ENCODE results near the gene FTSJ3.
"Not testable (repeated sequence)": the region's sequence is repeated elsewhere in the genome, so short reads cannot be mapped to it uniquely, and the experiment has no call there.

The FTSJ3 gene

DNA sequence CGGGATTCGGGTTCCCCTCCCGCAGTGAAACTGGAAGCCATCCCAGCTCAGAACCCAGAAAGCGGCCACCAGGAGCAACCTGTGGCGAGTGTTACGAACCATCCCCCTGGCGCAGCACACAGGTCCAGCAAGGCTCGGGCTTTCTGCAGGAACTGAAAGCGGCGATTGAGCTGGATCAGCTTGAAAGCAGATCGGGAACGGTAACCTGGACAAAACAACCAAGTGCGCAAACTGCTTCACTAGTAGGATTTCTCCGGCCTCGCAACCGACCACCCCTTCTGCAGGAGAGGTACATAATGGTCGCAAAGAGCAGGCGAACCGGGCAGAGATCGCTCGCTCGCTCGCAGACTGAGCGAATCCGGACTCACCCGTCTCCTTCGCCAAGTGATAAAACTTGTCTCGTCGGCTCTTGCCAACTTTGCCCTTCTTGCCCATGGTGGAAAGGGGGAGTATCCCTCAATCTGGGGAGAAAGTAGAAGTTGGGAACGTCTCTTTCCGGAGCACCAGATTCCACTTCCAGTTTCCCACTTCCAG, 928 bp downstream of the FTSJ3 start:
- DNase-seq (ENCODE audit: low spot score): peak; percentile 22

DNA sequence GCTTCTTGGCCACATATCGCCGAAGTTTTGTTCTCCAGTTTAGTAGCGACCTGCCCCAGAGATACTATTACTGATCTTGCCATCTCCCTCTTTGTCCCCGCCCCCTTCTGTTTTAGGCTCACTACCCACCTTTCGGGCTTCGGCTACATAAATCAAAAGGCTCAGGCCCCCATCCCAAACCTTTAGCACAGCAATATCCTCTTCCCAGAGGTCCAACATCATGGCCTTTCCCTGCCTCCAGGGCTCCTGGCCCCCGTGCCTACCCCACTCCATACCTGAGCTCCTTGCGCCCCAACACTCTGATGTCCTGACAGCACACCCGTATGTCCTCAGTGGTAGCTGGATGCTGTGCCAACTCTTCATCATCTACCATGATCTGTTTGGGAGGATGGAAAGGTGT, 3.1 kb downstream of the FTSJ3 start:
- no peak for DNase-seq (ENCODE audit: low spot score)

DNA sequence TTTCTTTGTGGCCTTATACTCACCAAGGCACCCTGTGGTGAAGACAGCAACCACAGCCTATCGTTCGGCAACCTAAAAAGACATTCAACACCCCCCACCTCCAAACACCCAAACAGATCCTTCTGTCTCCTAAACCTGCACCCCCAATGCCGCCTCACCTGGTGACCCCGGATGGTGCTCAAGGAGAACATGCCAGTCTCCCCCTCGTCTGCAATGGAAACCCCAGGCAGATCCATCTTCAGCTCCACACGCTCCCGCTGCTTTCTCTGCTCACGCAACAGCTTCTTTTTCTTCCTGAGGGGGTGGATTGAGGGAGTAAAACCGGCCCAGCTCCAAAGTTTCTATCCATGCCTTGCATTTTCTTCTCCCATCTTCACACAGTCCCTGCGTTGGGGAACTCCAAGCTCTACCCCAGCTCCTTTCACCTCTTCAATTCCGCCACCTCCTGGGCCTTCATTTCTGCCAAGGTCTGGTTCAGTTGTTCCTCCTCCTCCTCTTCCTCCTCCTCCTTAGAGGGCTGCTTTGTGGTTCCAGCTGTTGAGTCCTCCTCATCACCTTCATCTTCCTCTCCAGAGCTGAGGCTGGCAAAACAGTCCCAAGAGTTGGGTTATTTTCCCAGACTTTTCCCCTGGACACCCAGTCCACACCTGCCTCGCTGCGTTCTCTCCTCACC, 3.7 kb downstream of the FTSJ3 start:
- DNase-seq (ENCODE audit: low spot score): no peak

DNA sequence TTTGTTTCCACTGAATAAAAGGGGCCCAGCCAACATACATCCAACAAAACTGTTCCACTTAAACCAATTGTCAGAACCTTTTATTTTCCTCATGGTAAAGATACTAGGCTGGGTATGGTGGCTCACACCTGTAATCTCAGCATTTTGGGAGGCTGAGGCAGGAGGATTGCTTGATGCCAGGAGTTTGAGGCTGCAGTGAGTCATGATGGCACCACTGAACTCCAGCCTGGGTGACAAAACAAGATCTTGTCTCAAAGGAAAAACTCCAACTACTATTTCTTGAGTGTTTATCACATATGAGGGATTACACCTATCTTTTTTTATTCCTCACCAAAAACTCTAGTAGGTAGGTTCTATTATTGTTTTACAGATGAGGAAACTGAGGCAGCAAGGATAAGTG, 4.9 kb downstream of the FTSJ3 start:
- DNase-seq (ENCODE audit: low spot score): no peak

DNA sequence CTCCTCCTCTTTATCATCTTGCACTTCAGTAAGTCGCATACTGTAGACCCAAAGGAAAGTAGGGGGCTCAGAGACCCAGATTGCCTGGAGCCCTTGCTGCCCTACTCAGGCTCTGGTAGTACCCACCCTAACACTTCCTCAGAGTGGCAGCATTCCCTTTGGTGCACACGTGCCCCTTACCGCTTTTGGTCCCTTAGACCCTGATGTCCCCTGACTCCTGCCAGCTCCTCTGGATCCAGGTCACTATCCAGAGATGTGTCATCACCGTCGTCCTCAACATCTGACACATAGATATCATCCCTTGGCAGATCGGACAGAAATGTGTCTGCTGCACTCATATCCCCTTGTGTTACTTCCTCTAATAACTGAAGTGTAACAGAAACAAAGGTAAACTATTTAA, 5.7 kb downstream of the FTSJ3 start:
- no peak for DNase-seq (ENCODE audit: low spot score)

DNA sequence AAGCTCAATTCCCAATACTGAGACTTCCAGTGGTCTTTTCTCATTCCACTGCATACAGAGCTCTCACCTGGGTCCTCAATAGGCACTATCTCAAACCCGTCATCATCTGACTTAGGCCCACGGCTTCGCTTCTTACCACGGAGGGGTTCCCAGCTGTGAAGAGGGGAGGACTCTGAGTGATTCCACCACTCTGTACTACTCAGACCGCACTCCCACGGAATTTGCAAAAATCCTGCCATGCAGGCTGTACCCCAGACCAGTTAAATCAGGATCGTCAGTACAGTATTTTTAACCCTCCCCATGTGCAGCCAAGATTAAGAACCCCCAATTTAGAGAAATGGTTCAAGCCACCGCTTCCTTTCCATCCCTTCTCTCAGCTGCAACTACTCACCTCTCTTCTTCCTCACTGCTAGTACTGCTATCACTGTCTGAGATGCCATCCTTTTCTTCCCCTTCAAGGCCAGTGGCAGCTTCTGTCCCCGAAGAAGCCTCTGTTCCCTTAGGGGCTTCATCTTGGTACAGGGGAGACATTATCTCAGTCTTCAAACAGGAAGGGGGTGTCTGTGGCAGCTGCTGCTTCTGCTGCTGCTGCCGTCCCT, 6.4 kb downstream of the FTSJ3 start:
- DNase-seq (ENCODE audit: low spot score): no peak

DNA sequence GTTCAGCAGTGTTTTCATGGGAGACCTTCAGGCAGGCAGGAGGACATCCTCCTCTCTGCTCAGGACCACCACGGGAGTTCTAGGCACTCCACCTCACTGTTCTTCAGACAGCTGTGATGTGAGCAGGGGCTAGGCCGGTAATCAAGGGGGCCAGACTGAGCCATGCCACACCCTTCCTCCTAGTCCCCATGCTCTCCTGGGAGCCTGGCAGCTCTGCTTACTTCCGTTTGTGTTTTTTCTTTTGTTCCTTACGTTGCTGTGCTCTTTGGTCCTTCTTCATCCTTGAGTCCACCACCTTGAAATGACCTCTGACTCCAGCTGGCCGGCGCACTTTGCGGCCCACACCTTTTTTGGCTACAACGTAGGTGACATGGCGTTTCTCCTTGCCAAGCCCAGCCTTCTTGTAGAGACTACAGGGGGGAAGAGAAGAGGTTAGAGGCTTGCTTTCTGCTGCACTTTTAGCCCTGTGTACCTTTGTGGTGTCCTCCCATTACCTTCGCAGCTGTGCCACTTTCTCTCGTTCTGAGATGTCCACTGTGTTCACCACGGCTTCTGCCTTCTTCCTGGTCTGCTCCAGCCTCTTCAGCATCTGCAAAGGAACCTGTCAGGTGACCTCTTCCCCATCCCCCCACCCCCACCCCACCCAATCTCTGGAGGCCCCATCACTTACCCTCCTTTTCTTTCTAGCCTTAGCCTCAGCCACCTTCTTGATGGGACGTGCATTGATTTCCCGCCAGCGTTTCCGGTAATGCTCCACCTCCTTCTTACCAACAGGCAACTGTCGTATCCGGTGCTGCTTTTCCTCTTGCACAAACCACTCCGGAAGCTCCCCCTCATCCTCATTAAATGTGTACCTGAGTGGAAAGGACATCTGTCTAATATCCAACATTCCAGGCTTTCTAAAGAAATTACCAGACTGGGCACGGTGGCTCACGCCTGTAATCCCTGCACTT, 7.6 kb downstream of the FTSJ3 start:
- DNase-seq (ENCODE audit: low spot score): no peak

DNA sequence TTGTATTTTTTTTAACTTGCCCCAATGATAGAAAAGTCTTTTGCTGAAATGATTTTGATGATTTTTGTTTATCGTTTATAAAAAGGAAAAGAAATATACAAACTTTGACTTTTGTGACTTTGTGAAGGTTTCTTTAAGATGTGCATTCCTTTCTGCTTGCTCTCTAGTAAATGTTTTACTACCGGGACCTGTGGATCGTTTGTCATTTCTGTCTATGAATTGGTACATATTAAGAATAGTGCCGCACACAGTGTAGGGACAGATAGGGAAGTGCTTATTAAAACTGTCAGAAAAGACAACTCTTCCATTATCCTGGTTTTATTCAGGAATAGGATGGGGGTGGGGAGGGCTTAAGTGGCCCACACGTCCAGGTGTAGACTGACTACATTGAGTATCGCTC, 8.3 kb downstream of the FTSJ3 start:
- no peak for DNase-seq (ENCODE audit: low spot score)

DNA sequence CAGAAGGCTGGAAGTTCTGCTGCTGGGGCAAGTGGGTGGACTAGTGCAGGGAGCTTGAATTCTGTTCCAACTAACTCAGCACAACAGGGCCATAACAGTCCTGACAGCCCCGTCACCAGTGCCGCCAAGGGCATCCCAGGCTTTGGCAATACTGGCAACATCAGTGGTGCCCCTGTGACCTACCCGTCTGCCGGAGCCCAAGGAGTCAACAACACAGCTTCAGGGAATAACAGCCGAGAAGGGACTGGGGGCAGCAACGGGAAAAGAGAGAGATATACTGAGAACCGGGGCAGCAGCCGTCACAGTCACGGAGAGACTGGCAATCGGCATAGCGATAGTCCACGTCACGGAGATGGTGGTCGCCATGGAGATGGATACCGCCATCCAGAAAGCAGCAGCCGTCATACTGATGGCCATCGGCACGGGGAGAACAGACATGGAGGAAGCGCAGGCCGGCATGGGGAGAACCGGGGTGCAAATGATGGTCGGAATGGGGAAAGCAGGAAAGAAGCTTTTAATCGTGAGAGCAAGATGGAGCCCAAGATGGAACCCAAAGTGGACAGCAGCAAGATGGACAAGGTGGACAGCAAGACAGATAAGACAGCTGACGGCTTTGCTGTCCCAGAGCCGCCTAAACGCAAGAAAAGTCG, 9.6 kb downstream of the FTSJ3 start:
- DNase-seq (ENCODE audit: low spot score): no peak

DNA sequence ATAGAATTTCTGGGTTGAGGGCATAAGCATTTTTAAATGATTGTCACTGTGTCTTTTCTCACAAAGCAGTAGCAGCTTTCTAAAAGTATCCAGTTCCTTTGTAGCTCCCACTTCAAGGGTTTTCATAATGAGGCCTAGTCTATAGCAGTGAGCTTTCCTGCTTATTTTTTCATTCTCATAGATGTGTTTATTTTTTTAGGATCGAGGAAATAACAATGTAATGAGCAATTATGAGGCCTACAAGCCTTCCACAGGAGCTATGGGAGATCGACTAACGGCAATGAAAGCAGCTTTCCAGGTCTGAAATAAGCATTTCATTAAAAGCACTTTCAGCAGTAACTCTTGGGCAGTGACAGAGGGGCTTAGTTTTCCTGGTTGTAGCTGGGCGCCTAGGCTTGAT, 10.8 kb downstream of the FTSJ3 start:
- no peak for DNase-seq (ENCODE audit: low spot score)

DNA sequence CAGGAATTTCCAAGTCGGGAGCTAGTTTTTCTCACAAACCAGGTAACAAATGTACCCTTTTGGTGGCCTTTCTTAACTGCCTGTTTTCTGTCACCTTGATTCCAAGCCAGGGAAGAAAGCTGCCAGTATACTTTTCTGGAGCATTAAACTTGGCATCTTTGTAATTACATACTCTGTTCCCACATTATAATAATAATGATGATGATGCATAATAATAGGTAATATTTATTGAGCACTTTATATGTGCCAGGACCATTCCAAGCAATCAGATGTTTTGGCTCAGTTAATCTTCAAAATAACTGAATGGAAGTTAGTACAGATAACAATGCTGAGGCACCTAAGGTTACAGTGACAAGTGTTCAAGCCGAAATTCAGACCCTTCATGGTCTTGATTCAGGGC, 11.3 kb downstream of the FTSJ3 start:
- no peak for DNase-seq (ENCODE audit: low spot score)

DNA sequence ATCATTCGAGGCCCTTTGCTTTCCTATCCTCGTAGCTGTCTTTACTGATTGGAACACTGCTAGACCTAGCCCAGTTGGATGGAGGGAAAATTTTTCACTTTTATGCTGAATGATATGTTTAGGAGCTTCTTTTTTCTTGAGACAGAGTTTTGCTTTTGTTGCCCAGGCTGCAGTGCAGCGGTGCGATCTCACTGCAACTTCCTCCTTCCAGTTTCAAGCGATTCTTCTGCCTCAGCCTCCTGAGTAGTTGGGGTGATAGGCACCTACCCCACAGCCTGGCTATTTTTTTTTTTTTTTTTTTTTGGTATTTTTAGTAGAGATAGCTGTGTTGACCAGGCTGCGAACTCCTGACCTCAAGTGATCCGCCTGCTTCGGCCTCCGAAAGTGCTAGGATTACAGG, 17.5 kb downstream of the FTSJ3 start:
- no peak for DNase-seq (ENCODE audit: low spot score)

DNA sequence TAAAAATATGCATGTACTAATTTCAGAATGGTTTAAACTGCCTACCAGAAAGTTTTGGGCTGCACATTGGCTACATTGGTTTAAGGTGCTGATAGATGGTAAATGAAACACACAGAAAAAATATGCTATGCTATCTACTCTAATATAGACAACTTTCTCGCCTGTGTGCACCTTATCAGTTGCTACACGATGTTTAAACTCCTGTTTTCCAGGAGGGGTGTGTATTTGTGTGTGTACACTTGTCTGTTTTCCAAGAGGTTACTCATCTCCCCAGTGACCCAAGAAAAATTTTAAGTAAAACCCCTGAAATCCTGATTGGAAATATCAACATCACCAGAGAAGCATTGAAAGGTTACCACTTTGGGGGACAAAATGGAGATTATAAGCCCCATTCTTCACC, 21.9 kb downstream of the FTSJ3 start:
- no peak for DNase-seq (ENCODE audit: low spot score)

DNA sequence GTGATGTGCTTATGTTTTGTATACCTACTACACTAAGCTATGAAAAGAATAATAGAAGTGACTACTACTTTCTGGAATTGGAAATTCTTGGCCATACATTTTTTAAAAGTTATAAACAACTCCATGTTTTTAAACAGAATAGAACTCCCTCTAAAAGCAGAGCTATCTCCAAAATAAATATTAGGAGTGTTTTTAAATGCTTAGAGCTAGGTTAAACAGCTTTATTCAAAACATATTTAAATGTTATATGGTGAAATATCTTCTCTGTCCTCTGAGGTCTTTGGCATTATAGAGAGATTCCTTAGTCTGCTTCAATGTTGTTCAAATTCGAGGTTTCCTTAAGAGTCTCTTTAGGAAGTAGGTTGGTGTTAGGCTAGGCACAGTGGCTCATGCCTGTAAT, 23.1 kb downstream of the FTSJ3 start:
- no peak for DNase-seq (ENCODE audit: low spot score)

DNA sequence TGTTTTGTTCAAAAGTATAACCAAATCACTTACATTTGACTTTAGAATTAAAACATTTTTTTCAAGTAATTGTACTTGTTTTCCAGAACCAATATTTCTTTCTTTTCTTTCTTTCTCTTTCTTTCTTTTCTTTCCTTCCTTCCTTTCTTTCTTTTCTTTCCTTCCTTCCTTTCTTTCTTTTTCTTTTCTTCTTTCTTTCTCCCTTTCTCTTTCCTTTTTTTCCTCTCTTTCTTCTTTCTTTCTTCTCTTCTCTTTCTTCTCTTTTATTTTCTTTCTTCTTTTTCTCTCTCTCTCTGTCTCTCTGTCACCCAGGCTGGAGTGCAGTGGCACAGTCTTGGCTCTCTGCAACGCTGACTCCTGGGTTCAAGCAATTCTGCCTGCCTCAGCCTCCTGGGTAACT, 26.7 kb downstream of the FTSJ3 start:
- no peak for DNase-seq (ENCODE audit: low spot score)

DNA sequence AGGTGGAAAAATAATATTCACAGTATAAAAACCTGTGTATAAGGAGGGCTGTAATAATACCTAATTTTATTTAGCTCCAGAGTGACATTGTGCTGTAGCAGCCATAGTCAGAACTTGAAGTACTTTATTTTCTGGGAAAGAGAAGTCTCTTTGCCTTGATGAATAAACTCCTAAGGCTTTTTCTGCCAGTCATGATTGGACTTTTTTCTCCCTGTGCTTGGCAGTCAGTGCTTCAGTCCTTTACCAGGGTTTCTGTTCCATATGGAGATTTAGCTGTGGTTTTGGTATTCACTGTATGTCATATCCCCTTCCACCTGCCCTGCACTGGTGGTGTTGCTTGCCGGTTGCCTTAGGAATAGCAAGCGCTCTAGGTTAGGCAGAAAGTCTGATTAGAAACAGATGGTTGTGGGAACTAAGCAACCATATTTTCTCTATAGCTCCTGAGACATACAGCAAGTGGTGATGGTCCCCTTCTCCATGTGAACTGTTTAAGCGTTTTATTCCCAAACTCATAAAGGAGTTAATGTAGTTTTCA, 28.8 kb downstream of the FTSJ3 start:
- no peak for DNase-seq (ENCODE audit: low spot score)

DNA sequence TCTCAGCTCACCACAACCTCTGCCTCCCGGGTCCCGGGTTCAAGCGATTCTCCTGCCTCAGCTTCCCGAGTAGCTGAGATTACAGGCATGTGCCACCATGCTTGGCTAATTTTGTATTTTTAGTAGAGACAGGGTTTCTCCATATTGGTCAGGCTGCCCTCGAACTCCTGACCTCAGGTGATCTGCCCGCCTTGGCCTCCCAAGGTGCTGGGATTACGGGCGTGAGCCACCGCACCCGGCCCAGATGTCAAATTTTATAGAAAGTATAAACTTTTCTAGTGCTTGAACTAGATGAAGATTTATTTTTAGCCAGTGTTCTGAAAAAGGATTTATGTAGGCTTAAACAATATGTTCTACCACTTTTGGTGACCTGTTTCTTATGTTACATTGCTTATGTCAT, 31.1 kb downstream of the FTSJ3 start:
- DNase-seq (ENCODE audit: low spot score): not testable (repeated sequence)

DNA sequence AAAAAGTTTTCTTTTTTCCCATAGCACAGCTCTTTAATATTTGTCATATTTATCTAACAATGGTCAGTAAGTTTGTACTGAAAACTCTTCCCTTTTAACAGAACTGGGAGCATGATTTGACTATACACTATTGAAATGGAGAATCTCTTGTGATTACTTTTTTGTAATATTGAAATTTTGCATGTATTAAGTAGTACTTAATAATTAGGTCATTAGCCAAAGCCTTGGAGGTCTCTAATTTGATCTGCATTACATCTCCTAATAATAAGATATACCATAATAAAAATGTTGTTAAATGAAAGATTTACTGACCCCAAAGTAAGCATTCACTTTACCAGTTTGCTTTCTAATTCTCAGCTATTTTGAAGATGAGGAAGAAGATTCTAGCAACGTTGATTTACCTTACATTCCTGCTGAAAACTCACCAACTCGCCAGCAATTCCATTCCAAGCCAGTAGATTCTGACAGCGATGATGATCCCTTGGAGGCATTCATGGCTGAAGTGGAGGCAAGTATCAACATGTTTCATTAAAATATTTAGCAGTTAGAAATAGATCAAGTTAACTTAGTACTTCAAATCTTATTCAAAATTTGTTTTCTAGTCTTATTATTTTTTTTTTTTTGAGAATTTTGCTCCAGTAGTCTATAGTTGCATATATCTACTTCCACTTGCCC, 35.3 kb downstream of the FTSJ3 start:
- DNase-seq (ENCODE audit: low spot score): no peak

DNA sequence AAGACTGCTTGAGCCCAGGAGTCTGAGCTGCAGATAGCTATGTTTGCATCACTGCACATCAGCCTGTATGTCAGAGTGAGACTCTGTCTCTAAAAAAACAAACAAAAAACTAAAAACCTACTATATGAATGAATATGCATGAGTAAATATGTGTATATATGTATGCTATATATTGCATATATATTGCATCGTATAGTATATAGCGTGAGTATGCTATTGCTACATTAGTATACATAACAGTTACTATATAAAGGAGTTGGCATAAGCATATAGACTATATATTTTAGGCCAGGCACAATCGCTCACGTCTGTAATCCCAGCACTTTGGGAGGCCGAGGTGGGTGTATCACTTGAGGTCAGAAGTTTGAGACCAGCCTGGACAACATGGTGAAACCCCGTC, 37.4 kb downstream of the FTSJ3 start:
- no peak for DNase-seq (ENCODE audit: low spot score)

DNA sequence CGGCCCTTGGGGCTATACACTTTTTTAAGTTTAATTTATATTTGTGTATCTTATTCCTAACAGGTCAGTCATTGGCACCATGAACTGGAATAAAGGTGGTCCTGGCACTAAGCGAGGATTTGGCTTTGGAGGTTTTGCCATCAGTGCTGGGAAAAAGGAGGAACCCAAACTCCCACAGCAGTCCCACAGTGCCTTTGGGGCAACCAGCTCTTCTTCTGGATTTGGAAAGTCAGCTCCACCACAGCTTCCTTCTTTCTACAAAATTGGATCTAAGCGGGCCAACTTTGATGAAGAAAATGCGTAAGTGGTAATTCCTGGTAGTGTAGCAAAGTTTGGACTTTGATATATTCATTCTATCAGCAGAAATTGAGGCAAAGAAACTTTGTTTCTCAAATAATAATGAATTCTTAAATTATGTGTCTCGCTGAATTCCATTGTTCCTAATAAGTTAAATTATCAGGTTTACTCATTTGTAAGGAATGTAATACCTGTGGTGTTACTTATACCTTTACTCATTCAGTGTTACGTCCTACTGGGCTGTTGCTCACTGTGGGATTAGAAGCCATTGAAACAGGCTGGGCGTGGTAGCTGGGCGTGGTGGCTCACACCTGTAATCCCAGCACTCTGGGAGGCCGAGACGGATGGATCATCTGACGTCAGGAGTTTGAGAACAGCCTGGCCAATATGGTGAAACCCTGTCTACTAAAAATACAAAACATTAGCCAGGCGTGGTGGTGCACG, 40.3 kb downstream of the FTSJ3 start:
- no peak for DNase-seq (ENCODE audit: low spot score)

DNA sequence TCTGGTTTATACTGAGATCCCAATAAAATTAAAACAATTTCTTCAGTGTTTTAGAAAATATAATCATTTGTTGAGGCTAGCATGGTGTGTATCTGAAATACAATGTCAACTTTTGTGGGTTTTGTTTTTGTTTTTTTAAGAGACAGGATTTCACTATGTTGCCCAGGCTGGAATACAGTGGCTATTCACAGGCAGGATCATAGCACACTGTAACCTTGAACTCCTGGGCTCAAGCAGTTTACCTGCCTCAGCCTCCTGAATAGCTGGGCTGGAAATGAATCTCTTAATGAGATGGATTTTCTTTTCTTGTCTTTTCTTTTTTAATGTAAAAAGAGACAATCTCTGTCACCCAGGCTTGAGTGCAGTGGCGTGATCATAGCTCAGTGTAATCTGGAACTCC, 41.3 kb downstream of the FTSJ3 start:
- DNase-seq (ENCODE audit: low spot score): no peak

Data from AG08395 (cell line).